Neutrophil (primary cell): Measurements from ENCODE around the gene LDAH.

ENCODE experiments used
- H3K27ac ChIP-seq: fragments of 200-600 bp; sonication (generic); 2 replicates; pipeline ENCODE4 v1.5.1; 2016; ENCODE audit warnings: mild to moderate bottlenecking, moderate library complexity
- H3K27me3 ChIP-seq: fragments of 200-600 bp; sonication (generic); 2 replicates; pipeline ENCODE4 v1.6.0; 2016; ENCODE audit warnings: mild to moderate bottlenecking
- H3K36me3 ChIP-seq: fragments of 200-600 bp; sonication (generic); 2 replicates; pipeline ENCODE4 v1.5.1; 2017
- H3K4me1 ChIP-seq, 2 experiments: fragments of 200-600 bp in 1 of 2; sonication (generic) in 1 of 2; 1 replicate in 1 of 2; 2 replicates in 1 of 2; pipeline versions ENCODE4 v1.5.1 to v1.6.1; 2013 to 2016; ENCODE audit warnings: low read depth in 1 of 2, low read length in 1 of 2, mild to moderate bottlenecking in 1 of 2, moderate library complexity in 1 of 2; ENCODE audit not compliant: control insufficient read depth in 1 of 2, insufficient read depth in 1 of 2
- H3K4me3 ChIP-seq, 2 experiments: fragments of 200-600 bp in 1 of 2; sonication (generic) in 1 of 2; 1 replicate in 1 of 2; 2 replicates in 1 of 2; pipeline ENCODE4 v1.5.1; 2013 to 2016; ENCODE audit warnings: low read depth in 1 of 2, low read length in 1 of 2, mild to moderate bottlenecking in 1 of 2, moderate library complexity in 1 of 2
- H3K9me3 ChIP-seq: fragments of 200-600 bp; sonication (generic); 2 replicates; pipeline ENCODE4 v1.5.1; 2016
- CTCF ChIP-seq: fragments of 200-600 bp; sonication (generic); IDR thresholded peaks from 2 replicates; pipeline ENCODE4 v1.5.1; 2016; ENCODE audit warnings: antibody characterized with exemption

Gene LDAH

DNA sequence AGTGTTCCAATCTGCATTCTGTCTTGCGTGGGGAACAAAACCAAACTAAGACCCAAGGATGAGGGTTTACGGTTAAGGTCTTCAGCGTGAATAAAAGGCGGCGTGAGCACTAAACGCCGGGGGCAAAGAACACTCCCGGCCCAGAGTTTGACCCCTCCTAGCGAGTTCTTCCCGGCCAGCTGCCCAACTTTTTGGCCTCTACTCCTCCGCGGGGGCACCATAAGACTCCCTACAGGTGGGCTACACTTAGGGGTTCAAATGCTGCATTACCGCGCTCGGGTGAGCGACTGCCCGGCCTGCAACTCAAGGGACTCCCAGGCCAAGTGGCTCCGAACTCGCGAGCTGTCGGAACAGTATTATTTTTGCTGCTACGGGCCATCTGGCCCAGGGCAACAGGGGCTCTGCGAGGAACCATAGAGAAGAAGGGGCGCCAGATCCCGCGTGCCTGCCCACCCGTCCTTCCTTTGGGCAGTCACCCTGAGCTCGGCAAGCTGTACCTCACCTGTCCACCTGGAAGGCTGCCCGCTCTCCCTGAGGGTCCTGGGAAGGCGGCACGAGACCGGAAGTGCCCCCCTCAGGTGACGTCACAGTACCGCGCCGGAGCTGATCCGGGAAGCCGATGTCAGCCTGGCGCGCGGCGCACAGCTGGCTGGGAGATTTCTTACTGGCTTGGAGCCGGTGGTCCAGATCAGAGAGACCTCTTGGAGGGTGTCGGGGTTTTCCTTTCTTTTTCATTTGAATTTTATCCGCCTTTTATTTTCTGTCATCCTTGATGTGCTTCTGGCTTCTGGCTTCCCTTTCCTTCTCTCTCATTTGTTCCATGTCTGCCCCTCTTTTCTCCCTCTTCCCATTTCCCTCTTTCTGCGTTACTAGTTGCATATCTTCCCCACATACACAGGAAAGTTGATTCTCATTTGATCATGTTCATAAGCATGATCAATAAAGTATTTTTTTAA, at the start of gene LDAH:
Gene LDAH (minus strand): TSS at position 567 of the 956 bp plus-strand sequence. CDS start 21,638 bp downstream, outside the sequence.
- Histone ChIP-seq H3K27me3 (peaks cover 33% of the 10 kb centered on the region), H3K4me1 (peaks cover 9 to 15% of the 10 kb centered on the region in 2 experiments), H3K9me3 (no peaks in the 10 kb centered on the region), H3K4me3 (peak within 1 kb of the TSS; percentile 64 to 70), H3K27ac (peak within 1 kb of the TSS; percentile 47), H3K36me3 (no peaks in the 10 kb centered on the region)
- no peak for TF ChIP-seq CTCF

GRCh38 chr2:20868377-20868776, 45.5 kb upstream of the LDAH start:
- Histone ChIP-seq H3K9me3 (no peaks in the 10 kb centered on the region), H3K36me3 (no peaks in the 10 kb centered on the region), H3K4me3 (no peak overlapping the region), H3K4me1 (no peaks in the 10 kb centered on the region), H3K27me3 (peaks cover 3% of the 10 kb centered on the region), H3K27ac (no peak overlapping the region)
- no peak for TF ChIP-seq CTCF

GRCh38 chr2:20862850-20863249, 39.9 kb upstream of the LDAH start:
- TF ChIP-seq CTCF, result no peak
- H3K4me1 ChIP-seq, result no peaks in the 10 kb centered on the region
- H3K4me3 ChIP-seq, result no peak overlapping the region
- peaks cover 13% of the 10 kb centered on the region for H3K27me3 ChIP-seq
- H3K9me3 ChIP-seq, result no peaks in the 10 kb centered on the region
- no peak overlapping the region for H3K27ac ChIP-seq
- no peaks in the 10 kb centered on the region for H3K36me3 ChIP-seq

GRCh38 chr2:20855456-20855855, 32.6 kb upstream of the LDAH start:
- H3K27ac ChIP-seq, result no peak overlapping the region
- H3K4me1 ChIP-seq, result no peaks in the 10 kb centered on the region
- no peak overlapping the region for H3K4me3 ChIP-seq
- no peaks in the 10 kb centered on the region for H3K9me3 ChIP-seq
- peaks cover 5% of the 10 kb centered on the region for H3K27me3 ChIP-seq
- no peak for TF ChIP-seq CTCF
- H3K36me3 ChIP-seq, result no peaks in the 10 kb centered on the region

GRCh38 chr2:20852670-20853069, 29.8 kb upstream of the LDAH start:
- H3K9me3 ChIP-seq, result no peaks in the 10 kb centered on the region
- no peak overlapping the region for H3K27ac ChIP-seq
- H3K27me3 ChIP-seq, result peaks cover 3% of the 10 kb centered on the region
- H3K4me1 ChIP-seq, result no peaks in the 10 kb centered on the region
- TF ChIP-seq CTCF, result no peak
- no peak overlapping the region for H3K4me3 ChIP-seq
- no peaks in the 10 kb centered on the region for H3K36me3 ChIP-seq
